Heart right ventricle (tissue), 16 donors: ENCODE data around the gene HJV. TPM values are rescaled to one million over a fixed set of nuclear protein-coding genes. Genes with fewer than 3 reads are reported as not detected.

Experiments used
- ATAC-seq, 8 donors: fragments of 200-7000 bp; cut with Tn5 transposase; one replicate each; pipeline ENCODE4 v1.9.1; 2020; ENCODE audit warnings: mild to moderate bottlenecking in 8 of 8, moderate library complexity in 8 of 8, moderate number of reproducible peaks in 1 of 8
- DNase-seq, 2 donors: peaks; one replicate each; pipeline ENCODE4 v3.0.0-alpha.2; 2020
- H3K27ac ChIP-seq, 10 donors: fragments of 200-600 bp; sonication (generic) in 2 of 10; one replicate each; pipeline versions ENCODE4 v1.5.0 to v1.8.0; 2020 to 2022; ENCODE audit warnings: mild to moderate bottlenecking in 3 of 10
- H3K27me3 ChIP-seq, 7 donors: fragments of 200-600 bp; one replicate each; pipeline ENCODE4 v1.8.0; 2021 to 2022; ENCODE audit warnings: mild to moderate bottlenecking in 2 of 7
- H3K36me3 ChIP-seq, 9 donors: fragments of 200-600 bp; sonication (generic) in 1 of 9; one replicate each; pipeline versions ENCODE4 v1.5.0 to v1.8.0; 2020 to 2022; ENCODE audit warnings: mild to moderate bottlenecking in 2 of 9
- H3K4me1 ChIP-seq, 9 donors: fragments of 200-600 bp; sonication (generic) in 1 of 9; one replicate each; pipeline versions ENCODE4 v1.5.0 to v1.8.0; 2020 to 2022; ENCODE audit warnings: mild to moderate bottlenecking in 4 of 9
- H3K4me3 ChIP-seq, 10 donors: fragments of 200-600 bp; sonication (generic) in 2 of 10; one replicate each; pipeline versions ENCODE4 v1.5.0 to v1.8.0; 2020 to 2022; ENCODE audit warnings: mild to moderate bottlenecking in 7 of 10, moderate library complexity in 2 of 10
- H3K9me3 ChIP-seq, 11 donors: fragments of 200-600 bp in 10 of 11; sonication (generic) in 2 of 11; one replicate each; pipeline versions ENCODE4 v1.5.0 to v1.8.0; 2013 to 2022; ENCODE audit warnings: mild to moderate bottlenecking in 2 of 11, control low read depth in 1 of 11, moderate library complexity in 1 of 11
- WGBS, 2 donors: extraction: QIAGEN DNeasy Blood & Tissue Kit; methylation state at CpG; one replicate each; pipeline ENCODE4 v1.1.7; 2013; ENCODE audit warnings: inconsistent platforms in 1 of 2; 5-methylcytosine and 5-hydroxymethylcytosine counted together
- intact Hi-C, 10 donors: fragments of 100-400 bp; cut with DNase I; formaldehyde crosslinking; loops; one replicate each; pipeline versions ENCODE4 v1.11.1 to v1.14.2; 2022
- polyA plus RNA-seq, 2 donors: library from polyadenylated mRNA; stranded (reverse); fragments of 200-250 nt; gene quantifications; one replicate each; pipeline ENCODE4 v1.2.3, GENCODE V29; 2013
- total RNA-seq, 10 donors: library from RNA; stranded (reverse); fragmentation: NEBNext Ultra II Directional in 3 of 10; extraction: Animal tissue kit (Norgen Biotek cat#: 25700) in 3 of 10; gene quantifications; one replicate each; pipeline versions ENCODE4 v1.2.1 to v1.2.4, GENCODE V29; 2021 to 2023
- TF ChIP-seq, protein P1 (sequence below), 9 donors: fragments of 200-600 bp; sonication (generic) in 2 of 9; IDR thresholded peaks; one replicate each; pipeline versions ENCODE4 v1.5.0 to v1.8.0; 2021 to 2022; ENCODE audit warnings: antibody characterized with exemption in 9 of 9, mild to moderate bottlenecking in 5 of 9, moderate library complexity in 1 of 9
- donor health status: Arrhythmogenic right ventricular cardiomyopathy.
- donor health status: ischemic (EF 13 %, LVEDD 7.1; RV severe dilation, severe dysfunction).
- donor health status: healthy with polysubstance abuse.
- donor health status: DM: no; HTN: yes; CAD: no.
- donor health status: DM: no; HTN: no; CAD: no.
- donor health status: ischemic (EF 25% LVEDD 6.9; RV normal size, moderate dysfunction).
- donor health status: ischemic (EF 25% LVEDD 5.7; RV mildly dilated, moderate dysfunction).
- donor health status: healthy.
- donor health status: DM: yes; HTN: yes; CAD: no.
- donor health status: Ischemic cardiomyopathy.
- donor health status: ischemic (EF 35%, LVEDD 5.7; RV mildly dilated, moderate dysfunction).
- donor health status: nonischemic (EF 11% LVEDD 7.7; RV severe dilation, severe dysfunction).
- donor health status: DM: yes; HTN: yes; CAD: no.
- donor health status: PGD.
- donor health status: ischemic (EF 29% LVEDD 5.4; RV normal size, mild dysfunction).
- donor health status: nonischemic (EF 23%, LVEDD 6.1; RV moderate dilation, normal function).

The HJV gene
- total and polyA plus RNA-seq, 12 donors, result 0.52 to 115 (median 68.2) TPM

DNA sequence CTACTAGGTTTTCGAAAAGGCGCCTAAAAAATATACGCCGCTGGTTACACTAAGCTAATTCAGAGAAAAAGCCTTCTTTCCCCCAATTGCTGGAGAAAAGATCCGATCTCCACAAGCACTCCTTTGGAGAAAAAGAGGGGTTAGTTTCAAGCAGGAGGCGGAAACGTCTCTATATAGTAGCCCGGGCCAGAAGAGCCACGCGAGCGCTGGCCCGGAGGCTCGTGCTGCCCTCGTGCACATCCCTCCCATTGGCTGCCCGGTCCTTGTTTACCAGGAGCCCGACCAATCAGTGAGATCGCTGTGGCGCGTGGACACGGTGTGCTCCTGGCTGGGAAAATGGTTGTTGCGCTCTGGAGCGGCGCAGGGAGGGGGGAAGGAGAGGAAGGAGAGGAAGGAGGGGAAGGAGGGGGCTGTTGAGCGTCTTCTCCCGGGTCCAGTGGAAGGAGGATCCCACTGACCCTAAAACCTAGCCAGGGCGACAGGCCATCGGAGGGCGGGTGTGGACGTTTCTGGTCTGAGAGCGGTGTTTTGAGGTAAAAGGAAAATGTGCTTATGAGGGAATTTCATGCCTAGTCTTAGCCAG lies 25.0 kb downstream of the HJV start, which contains the start of gene TXNIP:
Gene TXNIP, minus strand, starts transcription at position 147 of the 583 bp plus-strand sequence. CDS start 313 bp downstream, outside the sequence.
- intact Hi-C loops, result loop anchor here in 4 of 10 donors (1.0 to 2.0 kb wide), 4 partner anchors 16 to 18 kb away; no protein-coding TSS in a partner anchor
- peak within 1 kb of the TSS; percentile 89 to 99 (median 97) for H3K27ac ChIP-seq
- no peaks in the 10 kb centered on the region for H3K9me3 ChIP-seq
- H3K27me3 ChIP-seq, result no peaks in the 10 kb centered on the region
- DNase-seq, result peak; percentile 99
- WGBS, 2 donors, result 0% methylated on average over 30 of the region's 30 CpGs
- peaks cover 8 to 42% (median 35%) of the 10 kb centered on the region in 9 donors for H3K36me3 ChIP-seq
- H3K4me1 ChIP-seq, result peaks cover 12 to 65% (median 52%) of the 10 kb centered on the region in 9 donors
- peak; percentile 90 to 95 (median 93) for ATAC-seq
- peak within 1 kb of the TSS; percentile 70 to 90 (median 76) for H3K4me3 ChIP-seq
- TF ChIP-seq, protein P1, sequence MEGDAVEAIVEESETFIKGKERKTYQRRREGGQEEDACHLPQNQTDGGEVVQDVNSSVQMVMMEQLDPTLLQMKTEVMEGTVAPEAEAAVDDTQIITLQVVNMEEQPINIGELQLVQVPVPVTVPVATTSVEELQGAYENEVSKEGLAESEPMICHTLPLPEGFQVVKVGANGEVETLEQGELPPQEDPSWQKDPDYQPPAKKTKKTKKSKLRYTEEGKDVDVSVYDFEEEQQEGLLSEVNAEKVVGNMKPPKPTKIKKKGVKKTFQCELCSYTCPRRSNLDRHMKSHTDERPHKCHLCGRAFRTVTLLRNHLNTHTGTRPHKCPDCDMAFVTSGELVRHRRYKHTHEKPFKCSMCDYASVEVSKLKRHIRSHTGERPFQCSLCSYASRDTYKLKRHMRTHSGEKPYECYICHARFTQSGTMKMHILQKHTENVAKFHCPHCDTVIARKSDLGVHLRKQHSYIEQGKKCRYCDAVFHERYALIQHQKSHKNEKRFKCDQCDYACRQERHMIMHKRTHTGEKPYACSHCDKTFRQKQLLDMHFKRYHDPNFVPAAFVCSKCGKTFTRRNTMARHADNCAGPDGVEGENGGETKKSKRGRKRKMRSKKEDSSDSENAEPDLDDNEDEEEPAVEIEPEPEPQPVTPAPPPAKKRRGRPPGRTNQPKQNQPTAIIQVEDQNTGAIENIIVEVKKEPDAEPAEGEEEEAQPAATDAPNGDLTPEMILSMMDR (IDR thresholded peaks at IDR 0.05), result no peak

DNA sequence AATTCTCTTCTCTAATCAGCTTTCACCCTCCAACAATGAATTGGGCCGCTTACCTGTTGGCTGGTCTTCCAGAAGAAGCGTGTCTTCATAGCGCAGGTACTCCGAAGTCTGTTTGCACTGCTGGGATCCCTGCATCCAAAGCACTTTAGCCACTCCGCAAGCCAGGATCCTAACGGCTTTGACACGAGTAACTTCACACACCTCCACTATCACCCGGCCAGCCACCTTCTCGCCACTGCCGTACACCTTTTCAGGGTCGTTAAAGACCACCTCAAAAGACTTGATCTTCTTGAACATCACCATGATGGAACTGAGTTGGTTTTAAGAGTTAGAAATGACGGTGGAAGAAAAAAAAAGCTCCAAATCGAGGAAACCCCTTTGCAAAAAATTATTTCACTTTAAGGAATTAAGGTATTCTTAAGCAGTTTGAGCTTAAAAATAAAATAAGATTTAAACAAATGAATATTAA lies 25.5 kb downstream of the HJV start:
- DNase-seq, result no peak
- peaks cover 8 to 42% (median 35%) of the 10 kb centered on the region in 9 donors for H3K36me3 ChIP-seq
- H3K27ac ChIP-seq, result peak overlapping the region; percentile 89 to 98 (median 97)
- ATAC-seq, result no peak
- TF ChIP-seq, protein P1 (IDR thresholded peaks at IDR 0.05), result no peak
- H3K27me3 ChIP-seq, result no peaks in the 10 kb centered on the region
- WGBS, 2 donors, result 1 to 2% methylated on average over 13 of the region's 13 CpGs
- H3K4me1 ChIP-seq, result peaks cover 12 to 67% (median 53%) of the 10 kb centered on the region in 9 donors
- intact Hi-C loops, result loop anchor here in 3 of 10 donors (1.0 to 2.0 kb wide), 3 partner anchors 15 to 17 kb away; no protein-coding TSS in a partner anchor
- H3K9me3 ChIP-seq, result no peaks in the 10 kb centered on the region
- peak overlapping the region; percentile 70 to 90 (median 76) for H3K4me3 ChIP-seq

DNA sequence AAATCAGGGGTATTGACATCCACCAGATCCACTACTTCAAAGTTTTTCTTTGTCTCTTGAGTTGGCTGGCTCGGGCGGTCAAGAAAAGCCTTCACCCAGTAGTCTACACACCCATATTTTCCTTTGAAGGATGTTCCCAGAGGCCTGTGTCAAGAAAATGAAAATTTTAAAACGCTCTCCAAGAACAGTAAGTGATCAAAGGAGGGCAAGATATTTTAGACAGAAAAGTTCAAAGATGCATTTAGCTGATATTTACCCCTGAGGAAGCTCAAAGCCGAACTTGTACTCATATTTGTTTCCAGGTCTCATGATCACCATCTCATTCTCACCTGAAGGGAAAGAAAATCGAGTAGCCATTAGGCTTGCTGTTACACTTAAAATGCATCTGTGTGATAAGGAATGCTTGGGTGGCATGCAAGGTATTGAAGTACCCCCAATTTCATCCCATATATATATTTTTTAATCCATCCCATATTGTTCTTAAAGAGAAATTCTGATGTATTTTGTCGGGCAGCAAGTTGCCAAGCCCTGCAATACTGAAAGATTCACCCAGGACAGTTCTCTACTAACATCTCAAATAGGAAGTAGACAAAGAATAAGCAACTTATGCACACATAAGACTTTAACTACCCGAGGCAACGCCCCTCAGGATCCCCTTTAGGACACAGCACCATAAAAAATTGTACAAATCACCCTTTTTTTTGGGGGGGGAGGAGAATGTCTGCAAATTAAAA lies 26.2 kb downstream of the HJV start:
- intact Hi-C loops, result no loop called here
- WGBS, 2 donors, result 0% methylated on average over 8 of the region's 8 CpGs
- Histone ChIP-seq H3K9me3 (no peaks in the 10 kb centered on the region), H3K27me3 (no peaks in the 10 kb centered on the region), H3K27ac (peak overlapping the region; percentile 89 to 98 (median 97)), H3K4me3 (peak overlapping the region; percentile 70 to 90 (median 76)), H3K36me3 (peaks cover 8 to 42% (median 35%) of the 10 kb centered on the region in 9 donors), H3K4me1 (peaks cover 12 to 70% (median 56%) of the 10 kb centered on the region in 9 donors)
- DNase-seq (no peak), ATAC-seq (no peak)
- TF ChIP-seq, protein P1 (IDR thresholded peaks at IDR 0.05), result no peak

DNA sequence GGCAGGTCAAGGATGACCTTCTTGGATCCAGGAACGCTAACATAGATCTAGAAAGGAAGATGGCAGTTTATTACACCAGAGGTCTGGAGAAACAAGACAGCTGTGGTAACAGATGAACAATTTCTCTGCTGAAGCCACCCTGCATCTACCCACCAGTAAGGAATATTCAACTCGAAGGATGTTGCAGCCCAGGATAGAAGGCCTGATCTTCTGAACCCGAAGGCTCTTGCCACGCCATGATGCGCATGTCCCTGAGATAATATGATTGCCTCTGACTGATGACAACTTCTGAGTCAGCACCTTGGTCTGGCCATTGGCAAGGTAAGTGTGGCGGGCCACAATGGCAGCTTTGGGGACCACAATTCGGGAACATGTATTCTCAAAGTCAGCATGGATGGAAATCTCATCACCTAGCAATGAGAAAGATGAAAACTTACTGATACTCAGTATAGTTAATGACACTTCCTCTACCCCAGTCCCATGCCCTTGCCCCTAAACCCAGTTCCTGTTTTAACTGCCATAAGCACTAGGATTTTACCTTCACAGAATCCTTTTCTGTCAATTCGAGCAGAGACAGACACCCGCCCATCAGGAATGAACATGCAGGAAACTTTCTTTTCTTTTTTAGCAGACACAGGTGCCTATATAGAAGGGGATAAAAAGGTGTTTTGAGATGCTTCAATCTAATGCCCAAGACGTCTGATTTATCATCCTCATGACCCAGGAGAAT lies 27.0 kb downstream of the HJV start:
- H3K36me3 ChIP-seq, result peaks cover 8 to 42% (median 35%) of the 10 kb centered on the region in 9 donors
- WGBS, 2 donors, result 3 to 6% methylated on average over 10 of the region's 10 CpGs
- ATAC-seq (no peak), DNase-seq (no peak)
- TF ChIP-seq, protein P1 (IDR thresholded peaks at IDR 0.05), result no peak
- H3K4me3 ChIP-seq, result peak overlapping the region; percentile 70 to 90 (median 76)
- intact Hi-C loops, result no loop called here
- peak overlapping the region; percentile 89 to 98 (median 97) for H3K27ac ChIP-seq
- no peaks in the 10 kb centered on the region for H3K9me3 ChIP-seq
- H3K27me3 ChIP-seq, result no peaks in the 10 kb centered on the region
- H3K4me1 ChIP-seq, result peaks cover 7 to 68% (median 49%) of the 10 kb centered on the region in 9 donors
